HG02763 (cell line): ENCODE data around the gene OR4C16.

ENCODE experiments used
- ATAC-seq: cut with Tn5 transposase; IDR thresholded peaks from one replicate; pipeline ENCODE4 v1.9.1; 2021; ENCODE audit warnings: mild to moderate bottlenecking, moderate library complexity; ENCODE audit not compliant: unreplicated experiment

Gene OR4C16, protein sequence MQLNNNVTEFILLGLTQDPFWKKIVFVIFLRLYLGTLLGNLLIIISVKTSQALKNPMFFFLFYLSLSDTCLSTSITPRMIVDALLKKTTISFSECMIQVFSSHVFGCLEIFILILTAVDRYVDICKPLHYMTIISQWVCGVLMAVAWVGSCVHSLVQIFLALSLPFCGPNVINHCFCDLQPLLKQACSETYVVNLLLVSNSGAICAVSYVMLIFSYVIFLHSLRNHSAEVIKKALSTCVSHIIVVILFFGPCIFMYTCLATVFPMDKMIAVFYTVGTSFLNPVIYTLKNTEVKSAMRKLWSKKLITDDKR

GRCh38 chr11:55571828-55572227 lies at the start of gene OR4C16:
TSS of gene OR4C16 (plus strand) at chr11:55572128. CDS start at chr11:55572128, 0 bp downstream.
- no peak for ATAC-seq

DNA sequence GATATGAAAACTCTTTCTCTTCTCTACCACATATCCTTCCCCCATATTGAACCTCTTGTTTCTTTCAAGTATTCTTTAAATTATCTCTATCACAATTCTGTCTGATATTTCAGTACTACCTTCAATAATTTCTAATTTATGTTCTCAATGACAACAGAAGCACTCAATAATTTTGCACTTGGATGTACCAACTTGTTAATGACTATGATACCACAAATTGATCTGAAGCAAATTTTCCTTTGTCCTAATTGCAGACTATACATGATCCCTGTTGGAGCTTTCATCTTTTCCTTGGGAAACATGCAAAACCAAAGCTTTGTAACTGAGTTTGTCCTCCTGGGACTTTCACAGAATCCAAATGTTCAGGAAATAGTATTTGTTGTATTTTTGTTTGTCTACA lies 17.8 kb upstream of the OR4C16 start, which contains the start of gene OR4C15:
Gene OR4C15, plus strand, starts transcription at position 301 of the 400 bp plus-strand sequence. Its CDS starts 0 bp downstream, at position 301.
- no peak for ATAC-seq

GRCh38 chr11:55572548-55572947 lies 620 bp downstream of the OR4C16 start:
- no peak for ATAC-seq

DNA sequence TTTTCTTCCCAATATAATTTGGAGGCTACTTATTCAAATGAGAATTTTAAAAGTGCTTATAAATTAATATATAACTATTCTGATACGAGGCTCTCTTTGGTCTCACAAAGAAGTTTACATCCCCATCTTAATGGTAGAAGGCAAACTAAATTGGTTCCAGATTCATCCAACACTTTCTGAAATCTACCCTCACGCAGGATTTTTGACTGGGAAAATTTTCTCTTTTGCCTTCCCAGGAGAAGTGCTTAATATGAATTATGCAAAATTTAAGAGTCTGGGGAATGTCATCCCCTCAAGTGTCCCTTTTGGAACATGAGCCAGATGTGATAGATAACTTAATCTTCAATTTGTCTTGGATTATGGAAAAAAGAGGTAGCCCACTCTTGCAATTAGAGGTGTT lies 35.6 kb downstream of the OR4C16 start, which contains the start of gene OR4C11:
Gene OR4C11, minus strand, starts transcription at position 101 of the 400 bp plus-strand sequence. CDS start 3,272 bp downstream, outside the sequence.
- ATAC-seq, result no peak
